Body of pancreas (tissue), 4 donors: ENCODE data around the gene TMEM185A.

Source experiments
- POLR2A ChIP-seq, 3 donors: fragments of 450-650 bp; IDR thresholded peaks; one replicate each; pipeline ENCODE4 v1.6.1; 2016; ENCODE audit warnings: antibody characterized with exemption in 3 of 3, mild to moderate bottlenecking in 2 of 3
- TF ChIP-seq, protein P1 (sequence below), 7 experiments: fragments of 450-650 bp in 4 of 7; fragments of 200-600 bp in 3 of 7; sonication (generic) in 3 of 7; IDR thresholded peaks; one replicate each; pipeline ENCODE4 v1.5.1; 2016 to 2019; ENCODE audit warnings: antibody characterized with exemption in 7 of 7

DNA sequence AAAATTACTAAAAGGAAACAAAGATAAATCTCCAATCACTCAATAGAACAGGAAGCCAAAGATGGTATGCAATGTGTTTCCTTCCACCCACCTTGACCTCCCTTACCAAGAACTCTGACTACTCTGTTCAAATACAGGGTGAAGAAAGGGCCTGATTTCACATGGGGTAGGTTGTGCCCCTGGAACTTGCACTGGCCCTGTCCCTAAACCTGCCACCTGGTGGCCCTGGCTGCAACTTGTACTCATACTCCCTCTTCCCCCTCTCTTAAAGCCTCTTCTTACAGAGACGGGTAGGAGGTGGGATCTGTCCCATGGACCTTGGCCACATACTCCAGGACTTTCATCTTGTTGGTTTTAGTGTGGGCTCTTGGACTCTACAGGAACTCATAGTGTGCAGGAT, 17.3 kb upstream of the TMEM185A start:
- TF ChIP-seq, protein P1, sequence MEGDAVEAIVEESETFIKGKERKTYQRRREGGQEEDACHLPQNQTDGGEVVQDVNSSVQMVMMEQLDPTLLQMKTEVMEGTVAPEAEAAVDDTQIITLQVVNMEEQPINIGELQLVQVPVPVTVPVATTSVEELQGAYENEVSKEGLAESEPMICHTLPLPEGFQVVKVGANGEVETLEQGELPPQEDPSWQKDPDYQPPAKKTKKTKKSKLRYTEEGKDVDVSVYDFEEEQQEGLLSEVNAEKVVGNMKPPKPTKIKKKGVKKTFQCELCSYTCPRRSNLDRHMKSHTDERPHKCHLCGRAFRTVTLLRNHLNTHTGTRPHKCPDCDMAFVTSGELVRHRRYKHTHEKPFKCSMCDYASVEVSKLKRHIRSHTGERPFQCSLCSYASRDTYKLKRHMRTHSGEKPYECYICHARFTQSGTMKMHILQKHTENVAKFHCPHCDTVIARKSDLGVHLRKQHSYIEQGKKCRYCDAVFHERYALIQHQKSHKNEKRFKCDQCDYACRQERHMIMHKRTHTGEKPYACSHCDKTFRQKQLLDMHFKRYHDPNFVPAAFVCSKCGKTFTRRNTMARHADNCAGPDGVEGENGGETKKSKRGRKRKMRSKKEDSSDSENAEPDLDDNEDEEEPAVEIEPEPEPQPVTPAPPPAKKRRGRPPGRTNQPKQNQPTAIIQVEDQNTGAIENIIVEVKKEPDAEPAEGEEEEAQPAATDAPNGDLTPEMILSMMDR (IDR thresholded peaks at IDR 0.05) = no peak
- no peak for TF ChIP-seq POLR2A (IDR thresholded peaks at IDR 0.05)
